Mononuclear cell (primary cell): Measurements from ENCODE around the gene HOMER1. TPM values are rescaled to one million over a fixed set of nuclear protein-coding genes. Genes with fewer than 3 reads are reported as not detected.

ENCODE experiments used
- H3K27me3 ChIP-seq: 2 replicates; pipeline ENCODE4 v1.6.0; 2011; ENCODE audit warnings: low read length, control low read depth; ENCODE audit not compliant: insufficient read depth
- H3K4me1 ChIP-seq: 2 replicates; pipeline ENCODE4 v1.5.1; 2011; ENCODE audit warnings: mild to moderate bottlenecking, low read length, control low read depth; ENCODE audit not compliant: insufficient read depth
- H3K4me3 ChIP-seq: 2 replicates; pipeline ENCODE4 v1.5.1; 2011; ENCODE audit warnings: mild to moderate bottlenecking, low read length, moderate library complexity
- H3K9me3 ChIP-seq: 2 replicates; pipeline ENCODE4 v1.5.1; 2011; ENCODE audit warnings: low read depth, mild to moderate bottlenecking, control low read depth, low read length
- total RNA-seq: library from RNA; depleted of rRNA; stranded (reverse); fragments of >200 nt; gene quantifications from one replicate; pipeline ENCODE4 v1.2.3, GENCODE V29; 2012

Gene HOMER1
- total RNA-seq, 1 donor = 9.7 TPM

GRCh38 chr5:79436821-79437220 is 77.1 kb downstream of the HOMER1 start:
- H3K4me3 ChIP-seq = no peak overlapping the region
- no peaks in the 10 kb centered on the region for H3K9me3 ChIP-seq
- no peaks in the 10 kb centered on the region for H3K4me1 ChIP-seq
- no peaks in the 10 kb centered on the region for H3K27me3 ChIP-seq

GRCh38 chr5:79436224-79436623 is 77.7 kb downstream of the HOMER1 start:
- no peaks in the 10 kb centered on the region for H3K4me1 ChIP-seq
- H3K27me3 ChIP-seq = no peaks in the 10 kb centered on the region
- H3K4me3 ChIP-seq = no peak overlapping the region
- H3K9me3 ChIP-seq = no peaks in the 10 kb centered on the region

- Histone ChIP-seq H3K4me1 (no peaks in the 10 kb centered on the region), H3K4me3 (no peak overlapping the region), H3K9me3 (no peaks in the 10 kb centered on the region), H3K27me3 (no peaks in the 10 kb centered on the region)
These were observed 83.7 kb downstream of the HOMER1 start for GRCh38 chr5:79430196-79430595.

GRCh38 chr5:79423296-79423695 is 90.6 kb downstream of the HOMER1 start:
- H3K4me1 ChIP-seq = no peaks in the 10 kb centered on the region

GRCh38 chr5:79420248-79420647 is 93.7 kb downstream of the HOMER1 start:
- H3K27me3 ChIP-seq = no peaks in the 10 kb centered on the region
- H3K4me3 ChIP-seq = no peak overlapping the region
- peaks cover 5% of the 10 kb centered on the region for H3K4me1 ChIP-seq
- no peaks in the 10 kb centered on the region for H3K9me3 ChIP-seq

More at GRCh38 chr5:79423296-79423695, 90.6 kb downstream of the HOMER1 start:
- H3K9me3 ChIP-seq = no peaks in the 10 kb centered on the region
- H3K4me3 ChIP-seq = no peak overlapping the region
- H3K27me3 ChIP-seq = no peaks in the 10 kb centered on the region

GRCh38 chr5:79418276-79418675 is 95.7 kb downstream of the HOMER1 start:
- no peak overlapping the region for H3K4me3 ChIP-seq
- no peaks in the 10 kb centered on the region for H3K27me3 ChIP-seq
- H3K4me1 ChIP-seq = peaks cover 5% of the 10 kb centered on the region

GRCh38 chr5:79417495-79417894 is 96.4 kb downstream of the HOMER1 start:
- Histone ChIP-seq H3K27me3 (no peaks in the 10 kb centered on the region), H3K9me3 (no peaks in the 10 kb centered on the region), H3K4me3 (no peak overlapping the region), H3K4me1 (peaks cover 5% of the 10 kb centered on the region)

More at GRCh38 chr5:79418276-79418675, 95.7 kb downstream of the HOMER1 start:
- no peaks in the 10 kb centered on the region for H3K9me3 ChIP-seq

- H3K9me3 ChIP-seq = no peaks in the 10 kb centered on the region
- H3K4me1 ChIP-seq = peaks cover 5% of the 10 kb centered on the region
- H3K27me3 ChIP-seq = no peaks in the 10 kb centered on the region
- no peak overlapping the region for H3K4me3 ChIP-seq
These were observed 97.4 kb downstream of the HOMER1 start for GRCh38 chr5:79416499-79416898.

GRCh38 chr5:79413112-79413511 is 100.8 kb downstream of the HOMER1 start:
- Histone ChIP-seq H3K4me3 (no peak overlapping the region), H3K27me3 (no peaks in the 10 kb centered on the region), H3K4me1 (peaks cover 5% of the 10 kb centered on the region), H3K9me3 (no peaks in the 10 kb centered on the region)

- H3K9me3 ChIP-seq = no peaks in the 10 kb centered on the region
- H3K27me3 ChIP-seq = no peaks in the 10 kb centered on the region
- H3K4me1 ChIP-seq = no peaks in the 10 kb centered on the region
- no peak overlapping the region for H3K4me3 ChIP-seq
These were observed 105.9 kb downstream of the HOMER1 start for GRCh38 chr5:79408028-79408427.

- H3K27me3 ChIP-seq = no peaks in the 10 kb centered on the region
- H3K4me1 ChIP-seq = no peaks in the 10 kb centered on the region
These were observed 106.3 kb downstream of the HOMER1 start for GRCh38 chr5:79407591-79407990.

GRCh38 chr5:79401216-79401615 is 112.7 kb downstream of the HOMER1 start:
- Histone ChIP-seq H3K4me1 (no peaks in the 10 kb centered on the region), H3K4me3 (no peak overlapping the region), H3K9me3 (no peaks in the 10 kb centered on the region), H3K27me3 (no peaks in the 10 kb centered on the region)

More at GRCh38 chr5:79407591-79407990, 106.3 kb downstream of the HOMER1 start:
- no peaks in the 10 kb centered on the region for H3K9me3 ChIP-seq
- H3K4me3 ChIP-seq = no peak overlapping the region

- Histone ChIP-seq H3K9me3 (no peaks in the 10 kb centered on the region), H3K27me3 (no peaks in the 10 kb centered on the region), H3K4me3 (no peak overlapping the region), H3K4me1 (no peaks in the 10 kb centered on the region)
These were observed 114.9 kb downstream of the HOMER1 start for GRCh38 chr5:79399046-79399445.

GRCh38 chr5:79397080-79397479 is 116.9 kb downstream of the HOMER1 start:
- Histone ChIP-seq H3K9me3 (no peaks in the 10 kb centered on the region), H3K27me3 (no peaks in the 10 kb centered on the region), H3K4me1 (no peaks in the 10 kb centered on the region)

GRCh38 chr5:79396265-79396664 is 117.7 kb downstream of the HOMER1 start:
- no peaks in the 10 kb centered on the region for H3K9me3 ChIP-seq
- no peaks in the 10 kb centered on the region for H3K27me3 ChIP-seq
- no peak overlapping the region for H3K4me3 ChIP-seq
- no peaks in the 10 kb centered on the region for H3K4me1 ChIP-seq

More at GRCh38 chr5:79397080-79397479, 116.9 kb downstream of the HOMER1 start:
- H3K4me3 ChIP-seq = no peak overlapping the region

GRCh38 chr5:79395296-79395695 is 118.6 kb downstream of the HOMER1 start:
- no peaks in the 10 kb centered on the region for H3K27me3 ChIP-seq
- no peaks in the 10 kb centered on the region for H3K4me1 ChIP-seq
- no peak overlapping the region for H3K4me3 ChIP-seq
- H3K9me3 ChIP-seq = no peaks in the 10 kb centered on the region
